Kidney (tissue), 14 donors: ENCODE measurements around the gene ALG3. TPM values are rescaled to one million over a fixed set of nuclear protein-coding genes. Genes with fewer than 3 reads are reported as not detected.

Experiments used
- DNase-seq, 5 donors: peaks; one replicate each; pipeline ENCODE4 v3.0.0-alpha.2; 2013 to 2020
- FAIRE-seq: peaks from 2 replicates; lab custom pipeline; 2012; peaks lifted over from hg19 to GRCh38; lab: Jason Lieb, UNC
- H3K27ac ChIP-seq, 2 donors: one replicate each; pipeline ENCODE4 v1.7.0; 2013; ENCODE audit warnings: low read depth in 2 of 2, low read length in 2 of 2, inconsistent platforms in 1 of 2
- H3K27me3 ChIP-seq: one replicate; pipeline ENCODE4 v1.7.1; 2013; ENCODE audit warnings: low read length, inconsistent platforms; ENCODE audit not compliant: control insufficient read depth, insufficient read depth
- H3K36me3 ChIP-seq, 3 donors: one replicate each; pipeline versions ENCODE4 v1.7.0 to v1.7.1; 2013; ENCODE audit warnings: low read length in 3 of 3, control low read depth in 1 of 3, inconsistent platforms in 1 of 3; ENCODE audit not compliant: insufficient read depth in 3 of 3, control insufficient read depth in 2 of 3
- H3K4me1 ChIP-seq, 3 donors: one replicate each; pipeline versions ENCODE4 v1.7.0 to v1.7.1; 2013; ENCODE audit warnings: low read length in 3 of 3, inconsistent platforms in 1 of 3, low read depth in 1 of 3; ENCODE audit not compliant: control insufficient read depth in 2 of 3, insufficient read depth in 2 of 3
- H3K4me3 ChIP-seq, 3 donors: one replicate each; pipeline versions ENCODE4 v1.7.0 to v1.8.1; 2013; ENCODE audit warnings: low read length in 3 of 3, control low read depth in 1 of 3, inconsistent platforms in 1 of 3
- H3K9ac ChIP-seq, 3 donors: one replicate each; pipeline versions ENCODE4 v1.7.0 to v1.7.1; 2013; ENCODE audit warnings: low read length in 3 of 3, control low read depth in 1 of 3, inconsistent platforms in 1 of 3
- H3K9me3 ChIP-seq, 3 donors: one replicate each; pipeline versions ENCODE4 v1.7.0 to v1.7.1; 2013; ENCODE audit warnings: low read length in 3 of 3, control low read depth in 1 of 3, inconsistent platforms in 1 of 3; ENCODE audit not compliant: control insufficient read depth in 2 of 3, insufficient read depth in 1 of 3
- intact Hi-C: fragments of 100-400 bp; cut with DNase I; formaldehyde crosslinking; loops from one replicate; pipeline ENCODE4 v1.11.1; 2022
- polyA plus RNA-seq: library from polyadenylated mRNA; stranded (reverse); fragments of 350-450 nt; fragmentation: Illumina TruSeq; extraction: RNeasy Lipid Tissue Mini Kit (QIAGEN cat#74804); gene quantifications from one replicate; pipeline ENCODE4 v1.2.3, GENCODE V29; 2014; ENCODE audit warnings: low read depth, low replicate concordance; ENCODE audit not compliant: insufficient read depth
- total RNA-seq: library from RNA; stranded (reverse); fragmentation: NEBNext Ultra II Directional; extraction: Animal tissue kit (Norgen Biotek cat#: 25700); gene quantifications from one replicate; pipeline ENCODE4 v1.2.1, GENCODE V29; 2021
- TF ChIP-seq, protein P1 (sequence below): IDR thresholded peaks from 3 replicates; pipeline ENCODE4 v1.5.1; 2012; ENCODE audit warnings: mild to moderate bottlenecking, moderate library complexity, borderline replicate concordance; ENCODE audit not compliant: insufficient read depth; ENCODE audit errors: extremely low read depth
- donor health status: control.
- donor health status: control.
- donor health status: control.
- donor health status: control.
- donor health status: control.
- donor health status: DM: yes; HTN: yes; CAD: no.
- donor health status: Normal renal cell carcinoma (clear cell type).

ALG3 gene
- total and polyA plus RNA-seq, 2 donors from 2014 or later: 33.6 to 39.8 TPM

GRCh38 chr3:184238246-184238818 is 10.4 kb downstream of the ALG3 start:
- H3K9ac ChIP-seq: no peak overlapping the region
- TF ChIP-seq, protein P1, sequence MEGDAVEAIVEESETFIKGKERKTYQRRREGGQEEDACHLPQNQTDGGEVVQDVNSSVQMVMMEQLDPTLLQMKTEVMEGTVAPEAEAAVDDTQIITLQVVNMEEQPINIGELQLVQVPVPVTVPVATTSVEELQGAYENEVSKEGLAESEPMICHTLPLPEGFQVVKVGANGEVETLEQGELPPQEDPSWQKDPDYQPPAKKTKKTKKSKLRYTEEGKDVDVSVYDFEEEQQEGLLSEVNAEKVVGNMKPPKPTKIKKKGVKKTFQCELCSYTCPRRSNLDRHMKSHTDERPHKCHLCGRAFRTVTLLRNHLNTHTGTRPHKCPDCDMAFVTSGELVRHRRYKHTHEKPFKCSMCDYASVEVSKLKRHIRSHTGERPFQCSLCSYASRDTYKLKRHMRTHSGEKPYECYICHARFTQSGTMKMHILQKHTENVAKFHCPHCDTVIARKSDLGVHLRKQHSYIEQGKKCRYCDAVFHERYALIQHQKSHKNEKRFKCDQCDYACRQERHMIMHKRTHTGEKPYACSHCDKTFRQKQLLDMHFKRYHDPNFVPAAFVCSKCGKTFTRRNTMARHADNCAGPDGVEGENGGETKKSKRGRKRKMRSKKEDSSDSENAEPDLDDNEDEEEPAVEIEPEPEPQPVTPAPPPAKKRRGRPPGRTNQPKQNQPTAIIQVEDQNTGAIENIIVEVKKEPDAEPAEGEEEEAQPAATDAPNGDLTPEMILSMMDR: no peak
- no peaks in the 10 kb centered on the region for H3K9me3 ChIP-seq
- FAIRE-seq (no peak), DNase-seq (peak in 1 of 5 donors; percentile 70)
- no peak overlapping the region for H3K4me3 ChIP-seq
- peaks cover 0 to 8% (median 6%) of the 10 kb centered on the region in 3 donors for H3K36me3 ChIP-seq
- no peaks in the 10 kb centered on the region for H3K27me3 ChIP-seq
- H3K4me1 ChIP-seq: peaks cover 0 to 3% (median 0%) of the 10 kb centered on the region in 3 donors
- H3K27ac ChIP-seq: no peak overlapping the region
- intact Hi-C loops: no loop called here

- intact Hi-C loops: no loop called here
- H3K4me3 ChIP-seq: no peak overlapping the region
- H3K4me1 ChIP-seq: peaks cover 0 to 3% (median 0%) of the 10 kb centered on the region in 3 donors
- peaks cover 1% of the 10 kb centered on the region for H3K27me3 ChIP-seq
- TF ChIP-seq, protein P1: no peak
- peaks cover 0 to 5% (median 3%) of the 10 kb centered on the region in 3 donors for H3K36me3 ChIP-seq
- DNase-seq (no peak), FAIRE-seq (no peak)
- H3K9ac ChIP-seq: no peak overlapping the region
- no peak overlapping the region for H3K27ac ChIP-seq
- no peaks in the 10 kb centered on the region for H3K9me3 ChIP-seq
These were observed 11.0 kb downstream of the ALG3 start for GRCh38 chr3:184237807-184238206.

GRCh38 chr3:184237211-184237610 is 11.6 kb downstream of the ALG3 start:
- Histone ChIP-seq H3K9me3 (no peaks in the 10 kb centered on the region), H3K36me3 (peaks cover 0 to under 1% (median 0%) of the 10 kb centered on the region in 3 donors), H3K27ac (no peak overlapping the region), H3K27me3 (peaks cover 5% of the 10 kb centered on the region), H3K4me1 (peaks cover 0 to 3% (median 0%) of the 10 kb centered on the region in 3 donors), H3K4me3 (no peak overlapping the region), H3K9ac (no peak overlapping the region)
- intact Hi-C loops: no loop called here
- TF ChIP-seq, protein P1: no peak
- FAIRE-seq (no peak), DNase-seq (no peak)
